ENCODE measurements around the gene MT2A.

GRCh38 chr16:56647641-56648431 lies 39.5 kb downstream of the MT2A start:
- no peak for TF ChIP-seq CTCF (IDR thresholded peaks at IDR 0.05; ENCODE audit: low read depth, low read length)
- no peak for TF ChIP-seq EZH2phosphoT487 (IDR thresholded peaks at IDR 0.05; ENCODE audit: low read depth)
